Panc1 (cell line): Measurements from ENCODE around the gene FGF11. TPM values are rescaled to one million over a fixed set of nuclear protein-coding genes. Genes with fewer than 3 reads are reported as not detected.

Experiments used
- ATAC-seq: fragments of 200-7000 bp; cut with Tn5 transposase; 2 replicates; pipeline ENCODE4 v1.9.1; 2020; ENCODE audit warnings: mild to moderate bottlenecking, moderate library complexity
- BruUV-seq: library from RNA; stranded (reverse); fragments of 400-500 nt; replicated peaks from 2 replicates; lab custom pipeline; 2021; lab: Mats Ljungman, UMichigan
- CTCF ChIA-PET: fragments of 300-600 bp; sonication (Branson Sonifier 250); formaldehyde crosslinking; loops from one replicate; lab custom pipeline; 2022; ENCODE audit warnings: antibody characterized with exemption; lab: Charles Lee
- POLR2A ChIA-PET: fragments of 300-600 bp; sonication (Branson Sonifier 250); formaldehyde crosslinking; loops from one replicate; lab custom pipeline; 2022; ENCODE audit warnings: antibody characterized with exemption; lab: Charles Lee
- DNase-seq: peaks from one replicate; pipeline ENCODE4 v3.0.0-alpha.2; 2010; ENCODE audit warnings: low read depth, low spot score
- H3K27ac ChIP-seq: 2 replicates; pipeline ENCODE4 v1.5.1; 2011; ENCODE audit warnings: mild to moderate bottlenecking, low read length, inconsistent platforms
- H3K27me3 ChIP-seq: fragments of 200-500 bp; sonication (Bioruptor generic); 2 replicates; pipeline ENCODE4 v1.6.0; 2014; ENCODE audit warnings: low read length, inconsistent platforms; ENCODE audit not compliant: control insufficient read depth, insufficient read depth
- H3K36me3 ChIP-seq: fragments of 200-500 bp; sonication (Bioruptor generic); 2 replicates; pipeline ENCODE4 v1.5.1; 2014; ENCODE audit warnings: inconsistent platforms, mild to moderate bottlenecking, low read length, moderate library complexity; ENCODE audit not compliant: control insufficient read depth, insufficient read depth
- H3K4me1 ChIP-seq: 2 replicates; pipeline ENCODE4 v1.5.1; 2011; ENCODE audit warnings: inconsistent platforms, mild to moderate bottlenecking, low read length, moderate library complexity; ENCODE audit not compliant: control insufficient read depth, insufficient read depth
- H3K4me3 ChIP-seq, 2 experiments: 2 replicates each; pipeline ENCODE4 v1.5.1; 2011 to 2012; ENCODE audit warnings: low read depth in 2 of 2, low read length in 2 of 2, mild to moderate bottlenecking in 2 of 2, inconsistent platforms in 1 of 2, moderate library complexity in 1 of 2
- H3K9me3 ChIP-seq: fragments of 200-500 bp; sonication (Bioruptor generic); 2 replicates; pipeline ENCODE4 v1.5.1; 2014; ENCODE audit warnings: low read depth, mild to moderate bottlenecking, inconsistent platforms, low read length, moderate library complexity; ENCODE audit not compliant: control insufficient read depth, insufficient read depth
- CTCF ChIP-seq: fragments of 450-650 bp; IDR thresholded peaks from 2 replicates; pipeline ENCODE4 v1.5.1; 2017; ENCODE audit warnings: mild to moderate bottlenecking
- POLR2AphosphoS5 ChIP-seq: IDR thresholded peaks from 2 replicates; pipeline ENCODE4 v1.6.1; 2012; ENCODE audit warnings: mild to moderate bottlenecking, low read depth, low read length, moderate library complexity
- REST ChIP-seq, 2 experiments: IDR thresholded peaks; 2 replicates each; pipeline ENCODE4 v1.6.1; 2011 to 2012; ENCODE audit warnings: low read depth in 2 of 2, control low read depth in 1 of 2, low read length in 1 of 2, mild to moderate bottlenecking in 1 of 2, moderate library complexity in 1 of 2; ENCODE audit not compliant: insufficient read depth in 1 of 2
- SIN3A ChIP-seq: IDR thresholded peaks from 2 replicates; pipeline ENCODE4 v1.6.1; 2012; ENCODE audit warnings: low read depth, mild to moderate bottlenecking, low read length, moderate library complexity, borderline replicate concordance; ENCODE audit not compliant: insufficient read depth
- TCF7L2 ChIP-seq: IDR thresholded peaks from 2 replicates; pipeline ENCODE4 v1.6.1; 2011; ENCODE audit warnings: mild to moderate bottlenecking, low read depth, low read length, inconsistent platforms
- in situ Hi-C: cut with HindIII; loops from 2 replicates; pipeline ENCODE4 v1.10.0; 2016; ENCODE audit warnings: low sequenced_read_pairs, low pct_unique_long_range_greater_than_20kb
- intact Hi-C: fragments of 100-400 bp; cut with micrococcal nuclease; formaldehyde crosslinking; loops from one replicate; pipeline ENCODE4 v1.10.0; 2022; ENCODE audit not compliant: unreplicated experiment
- total RNA-seq: library from RNA; stranded (reverse); gene quantifications from one replicate; pipeline ENCODE4 v1.2.1, GENCODE V29; 2021; ENCODE audit not compliant: unreplicated experiment

FGF11 gene
- total RNA-seq, 1 experiment from 2014 or later, result 4.4 TPM

GRCh38 chr17:7441266-7441665 is 2.0 kb downstream of the FGF11 start:
- DNase-seq (no peak), ATAC-seq (no peak)
- Histone ChIP-seq H3K4me1 (peaks cover 18% of the 10 kb centered on the region), H3K9me3 (no peaks in the 10 kb centered on the region), H3K27me3 (no peaks in the 10 kb centered on the region), H3K27ac (no peak overlapping the region), H3K4me3 (no peak overlapping the region), H3K36me3 (no peaks in the 10 kb centered on the region)
- intact Hi-C loops (no loop called here), in situ Hi-C loops (no loop called here)
- BruUV-seq, result no TSS peak
- CTCF ChIA-PET, result interaction anchor here (0.6 to 0.8 kb wide), 3 partner anchors 85 to 119 kb away, joined by 3 to 5 read pairs (median 4); no protein-coding TSS in a partner anchor
- POLR2A ChIA-PET, result interaction anchor here (0.5 to 0.7 kb wide), 3 partner anchors 10 to 16 kb away, joined by 3 to 16 read pairs (median 6); no protein-coding TSS in a partner anchor
- TF ChIP-seq POLR2AphosphoS5, result no peak
- no peak for TF ChIP-seq SIN3A
- no peak for TF ChIP-seq TCF7L2
- TF ChIP-seq REST (IDR thresholded peaks at IDR 0.05; ENCODE audit: insufficient read depth in 1 of 2, low read depth in 2 of 2, low read length in 1 of 2), result no peak
- no peak for TF ChIP-seq CTCF

- no peaks in the 10 kb centered on the region for H3K9me3 ChIP-seq
- no peaks in the 10 kb centered on the region for H3K36me3 ChIP-seq
- in situ Hi-C loops (no loop called here), intact Hi-C loops (no loop called here)
- H3K27ac ChIP-seq, result no peak overlapping the region
- no peak overlapping the region for H3K4me3 ChIP-seq
- ChIA-PET POLR2A (no interaction called here), CTCF (no interaction called here)
- DNase-seq (no peak), ATAC-seq (no peak)
- BruUV-seq, result no TSS peak
- H3K27me3 ChIP-seq, result no peaks in the 10 kb centered on the region
- H3K4me1 ChIP-seq, result peaks cover 18% of the 10 kb centered on the region
- TF ChIP-seq POLR2AphosphoS5 (no peak), REST (IDR thresholded peaks at IDR 0.05; ENCODE audit: insufficient read depth in 1 of 2, low read depth in 2 of 2, low read length in 1 of 2) (no peak)
These were observed 2.8 kb downstream of the FGF11 start for GRCh38 chr17:7442142-7442541.
